GM19395 (cell line): ENCODE data around the gene VPS52.
A peak's percentile ranks its signal among the peaks of the same experiment; 100 is the strongest.

Experiments used
- ATAC-seq: cut with Tn5 transposase; IDR thresholded peaks from one replicate; pipeline ENCODE4 v1.9.1; 2021; ENCODE audit warnings: mild to moderate bottlenecking, moderate library complexity; ENCODE audit not compliant: unreplicated experiment

VPS52 gene

GRCh38 chr6:33213166-33213988 is 58.3 kb downstream of the VPS52 start:
- ATAC-seq: no peak

- no peak for ATAC-seq
These were observed 58.9 kb downstream of the VPS52 start for GRCh38 chr6:33212857-33213165.

DNA sequence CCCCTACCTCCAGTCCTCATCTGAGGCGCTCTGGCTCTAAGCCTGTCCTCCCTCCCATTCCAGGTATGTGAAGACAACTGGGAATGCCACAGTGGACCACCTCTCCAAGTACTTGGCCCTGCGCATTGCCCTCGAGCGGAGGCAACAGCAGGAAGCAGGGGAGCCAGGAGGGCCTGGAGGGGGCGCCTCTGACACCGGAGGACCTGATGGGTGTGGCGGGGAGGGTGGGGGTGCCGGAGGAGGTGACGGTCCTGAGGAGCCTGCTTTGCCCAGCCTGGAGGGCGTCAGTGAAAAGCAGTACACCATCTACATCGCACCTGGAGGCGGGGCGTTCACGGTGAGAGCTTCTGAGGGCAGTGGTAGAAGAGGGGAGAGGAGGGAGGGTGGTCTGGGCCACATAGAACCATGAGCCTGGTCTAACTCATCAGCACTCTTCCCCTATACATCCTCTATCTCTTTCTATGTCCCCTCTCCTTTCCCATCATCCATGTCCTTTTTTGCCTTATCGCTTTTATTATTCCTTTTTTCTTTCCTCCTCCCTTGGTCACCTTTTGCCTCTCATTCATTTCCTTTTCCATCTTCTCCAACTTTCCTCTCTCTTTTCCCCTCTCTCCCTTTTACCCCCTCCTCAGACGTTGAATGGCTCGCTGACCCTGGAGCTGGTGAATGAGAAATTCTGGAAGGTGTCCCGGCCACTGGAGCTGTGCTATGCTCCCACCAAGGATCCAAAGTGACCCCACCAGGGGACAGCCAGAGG is 59.8 kb downstream of the VPS52 start:
- ATAC-seq: no peak

DNA sequence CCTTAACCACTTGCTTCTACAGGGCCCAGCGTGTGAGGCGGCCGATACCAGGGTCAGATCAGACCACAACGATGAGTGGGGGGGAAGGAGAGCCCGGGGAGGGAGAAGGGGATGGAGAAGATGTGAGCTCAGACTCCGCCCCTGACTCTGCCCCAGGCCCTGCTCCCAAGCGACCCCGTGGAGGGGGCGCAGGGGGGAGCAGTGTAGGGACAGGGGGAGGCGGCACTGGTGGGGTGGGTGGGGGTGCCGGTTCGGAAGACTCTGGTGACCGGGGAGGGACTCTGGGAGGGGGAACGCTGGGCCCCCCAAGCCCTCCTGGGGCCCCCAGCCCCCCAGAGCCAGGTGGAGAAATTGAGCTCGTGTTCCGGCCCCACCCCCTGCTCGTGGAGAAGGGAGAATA is 60.5 kb downstream of the VPS52 start:
- ATAC-seq: no peak

GRCh38 chr6:33209856-33210255 is 61.8 kb downstream of the VPS52 start:
- ATAC-seq: no peak

GRCh38 chr6:33208091-33208967 is 63.3 kb downstream of the VPS52 start, which contains the start of gene RING1:
RING1 (plus strand) TSS chr6:33208500; CDS start chr6:33208823, 323 bp downstream.
- ATAC-seq: peak; percentile 48

- no peak for ATAC-seq
These were observed 64.1 kb downstream of the VPS52 start for GRCh38 chr6:33207552-33208090.

DNA sequence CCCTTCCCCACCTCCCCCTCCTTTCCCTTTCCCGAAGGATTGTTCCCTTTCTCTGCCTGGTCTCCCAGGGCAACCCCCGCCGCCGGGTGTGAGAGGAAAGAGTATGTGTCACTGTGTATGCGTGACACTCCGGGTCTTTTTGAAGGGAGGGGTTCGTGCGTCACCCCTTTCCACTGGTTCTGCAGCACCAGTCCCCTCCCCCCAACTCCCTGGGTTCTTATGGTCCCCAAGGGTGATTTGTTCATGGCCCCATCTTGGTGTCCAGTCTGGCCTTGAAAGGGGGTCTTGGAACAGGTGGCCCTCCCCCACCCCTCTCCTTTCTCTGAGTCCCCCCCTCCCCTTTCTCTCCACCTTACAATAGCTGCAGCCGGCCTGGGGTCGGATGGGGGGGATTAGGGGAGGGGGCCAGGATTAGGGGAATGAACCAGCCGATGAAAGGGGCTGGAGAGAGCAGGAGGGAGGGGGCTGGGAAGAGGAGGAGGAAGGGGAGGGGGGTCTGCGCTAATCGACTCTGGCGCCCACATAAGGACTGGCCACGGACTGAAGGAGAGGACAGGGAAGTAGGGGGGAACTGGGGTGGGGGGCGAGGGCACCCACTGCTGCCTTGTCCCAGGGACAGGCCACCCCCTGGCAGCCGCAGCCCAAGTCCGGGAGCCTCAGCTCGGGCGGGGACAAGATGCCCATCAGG is 64.7 kb downstream of the VPS52 start:
- no peak for ATAC-seq

DNA sequence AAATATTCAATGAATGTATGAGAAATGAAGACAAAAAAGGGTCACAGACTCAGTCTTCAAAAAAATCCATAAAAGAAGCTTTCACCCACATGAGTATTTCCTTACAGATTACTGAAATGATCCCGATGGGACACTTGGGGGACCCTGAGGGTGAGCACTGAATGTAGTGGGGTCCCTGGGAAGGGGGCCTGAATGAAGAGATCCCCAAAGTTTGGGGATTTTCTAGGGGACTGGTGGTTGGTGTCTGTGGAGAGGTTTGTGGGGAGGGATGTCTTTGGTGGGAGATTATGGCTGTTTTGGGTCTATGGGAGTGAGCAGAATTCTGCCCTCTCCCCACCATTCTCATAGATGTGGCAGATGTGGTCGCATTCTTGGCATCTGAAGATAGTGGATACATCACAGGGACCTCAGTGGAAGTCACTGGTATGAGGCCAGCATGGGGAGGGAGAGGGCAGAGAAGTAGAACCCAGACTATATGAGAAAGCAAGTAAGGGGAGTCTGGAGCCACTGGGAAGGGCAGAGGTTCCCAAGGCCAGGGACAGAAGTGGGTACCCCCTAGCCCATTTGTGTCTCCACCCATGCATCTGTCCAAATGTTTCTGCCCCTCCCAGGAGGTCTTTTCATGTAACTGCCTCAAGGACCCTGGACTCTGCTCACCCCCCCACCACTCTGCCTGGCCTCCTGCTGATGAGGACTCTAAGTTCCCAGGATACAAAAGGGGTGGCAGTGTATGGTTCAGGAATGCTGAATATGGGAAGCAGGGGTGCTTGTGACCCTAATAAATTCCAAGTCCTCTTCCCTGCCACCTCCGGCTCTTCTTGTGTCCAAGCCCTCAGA is 65.4 kb downstream of the VPS52 start:
- no peak for ATAC-seq

GRCh38 chr6:33205191-33206026 is 66.3 kb downstream of the VPS52 start:
- no peak for ATAC-seq

DNA sequence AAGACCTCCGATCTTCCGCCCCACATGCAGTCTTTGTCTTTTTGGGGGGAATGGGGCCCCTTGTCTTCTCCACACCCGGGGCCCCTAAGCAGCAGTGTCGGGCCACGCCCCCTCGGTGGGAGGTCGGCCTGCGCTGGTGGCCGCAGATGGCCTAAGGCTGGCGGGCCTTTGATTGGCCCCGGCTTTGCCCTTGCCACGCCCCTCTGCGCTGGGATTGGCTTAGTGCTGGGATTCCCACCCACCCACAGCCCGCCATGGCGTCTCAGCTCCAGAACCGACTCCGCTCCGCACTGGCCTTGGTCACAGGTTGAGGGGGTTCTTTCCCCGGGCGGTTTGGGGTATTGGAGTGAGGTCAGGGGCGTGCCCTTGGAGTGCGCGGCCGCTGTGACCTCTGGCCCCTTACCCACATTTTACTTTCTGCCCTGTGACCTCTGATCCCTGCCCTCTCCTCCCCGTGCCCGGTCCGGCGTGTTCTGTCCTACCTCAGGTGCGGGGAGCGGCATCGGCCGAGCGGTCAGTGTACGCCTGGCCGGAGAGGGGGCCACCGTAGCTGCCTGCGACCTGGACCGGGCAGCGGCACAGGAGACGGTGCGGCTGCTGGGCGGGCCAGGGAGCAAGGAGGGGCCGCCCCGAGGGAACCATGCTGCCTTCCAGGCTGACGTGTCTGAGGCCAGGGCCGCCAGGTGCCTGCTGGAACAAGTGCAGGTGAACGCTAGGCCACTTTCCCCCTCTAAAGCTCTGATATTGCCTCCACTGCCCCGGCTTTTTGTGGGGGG is 67.1 kb downstream of the VPS52 start, which contains the start of gene HSD17B8:
Gene HSD17B8, plus strand, starts transcription at position 241 of the 776 bp plus-strand sequence. Its CDS starts 14 bp downstream, at position 255.
- ATAC-seq: peak; percentile 46

DNA sequence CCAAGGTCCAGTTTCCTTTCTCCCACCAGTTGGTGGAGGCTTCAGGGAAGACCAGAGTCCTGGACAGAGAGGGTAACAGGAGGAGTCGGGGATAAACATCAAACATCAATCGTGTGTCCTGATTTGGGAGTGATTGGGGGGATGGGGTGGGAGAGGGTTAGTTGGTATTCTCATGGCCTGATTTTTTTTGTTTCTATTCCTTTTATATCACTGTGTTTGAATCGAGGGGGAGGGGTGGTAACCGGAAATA is 67.6 kb downstream of the VPS52 start:
- ATAC-seq: no peak

DNA sequence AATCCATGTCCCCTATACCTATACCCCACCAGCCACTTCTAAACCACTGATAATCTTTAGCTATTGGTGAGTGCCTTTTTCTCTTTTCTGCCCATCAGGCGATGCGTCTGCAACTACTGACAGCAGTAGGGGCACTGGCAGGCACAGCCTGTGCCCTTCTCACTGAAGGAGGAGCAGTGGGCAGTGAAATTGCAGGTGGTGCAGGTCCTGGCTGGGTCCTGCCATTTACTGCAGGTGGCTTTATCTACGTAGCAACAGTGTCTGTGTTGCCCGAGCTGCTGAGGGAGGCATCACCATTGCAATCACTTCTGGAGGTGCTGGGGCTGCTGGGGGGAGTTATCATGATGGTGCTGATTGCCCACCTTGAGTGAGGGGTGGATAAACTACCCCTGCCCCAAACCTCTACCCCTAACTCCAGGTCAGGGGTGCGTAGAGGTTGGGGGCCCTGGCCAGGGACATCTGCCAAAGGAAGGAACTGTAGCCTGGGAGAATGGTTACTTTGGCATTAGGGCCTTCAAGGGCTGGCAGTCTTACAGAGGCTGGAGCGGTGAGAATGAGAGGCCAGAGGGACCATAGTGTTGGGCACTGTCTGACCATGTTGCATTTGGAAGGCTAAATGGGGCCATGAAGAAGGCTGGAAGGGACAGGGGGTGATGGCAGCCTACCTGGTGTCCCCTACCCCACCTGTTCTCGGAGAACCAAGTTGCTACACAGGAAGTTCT is 68.1 kb downstream of the VPS52 start:
- ATAC-seq: no peak

- no peak for ATAC-seq
These were observed 68.9 kb downstream of the VPS52 start for GRCh38 chr6:33202799-33203198.

- no peak for ATAC-seq
These were observed 69.7 kb downstream of the VPS52 start for GRCh38 chr6:33201935-33202334.

GRCh38 chr6:33201147-33201545 is 70.5 kb downstream of the VPS52 start:
- peak; percentile 1 for ATAC-seq
